Endometrial microvascular endothelial cells (primary cell): ENCODE results near the gene DLK1. TPM values are rescaled to one million over a fixed set of nuclear protein-coding genes. Genes with fewer than 3 reads are reported as not detected.

Experiments used
- in situ Hi-C: cut with HindIII; loops from 2 replicates; pipeline ENCODE4 v1.10.0; 2017; ENCODE audit warnings: low sequenced_read_pairs, low pct_unique_long_range_greater_than_20kb; ENCODE audit errors: inconsistent ontology term
- total RNA-seq: library from RNA; depleted of rRNA; stranded (reverse); fragments of >200 nt; gene quantifications from one replicate; pipeline ENCODE4 v1.2.3, GENCODE V29; 2015; ENCODE audit errors: inconsistent ontology term

The DLK1 gene
- total RNA-seq, 1 donor from 2014 or later, result not detected

DNA sequence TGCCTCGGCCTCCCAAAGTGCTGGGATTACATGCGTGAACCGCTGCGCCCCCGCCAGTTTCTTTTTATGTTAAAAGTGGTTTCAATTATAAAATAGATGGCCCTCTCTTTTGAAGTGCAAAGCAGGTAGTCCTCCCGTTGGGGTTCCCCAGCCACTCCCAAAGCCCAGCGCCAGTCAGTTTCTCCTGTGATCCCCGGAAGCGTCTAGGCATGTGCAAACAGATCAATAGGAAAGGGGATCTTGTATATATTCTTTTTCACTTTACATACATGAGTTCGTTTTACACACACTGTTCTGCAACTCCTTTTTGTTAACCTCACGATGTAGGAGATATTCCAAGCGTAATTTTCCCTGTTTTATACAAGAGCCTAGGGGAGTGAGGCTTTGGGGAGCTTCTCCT, 16.3 kb upstream of the DLK1 start:
- in situ Hi-C loops, result no loop called here

DNA sequence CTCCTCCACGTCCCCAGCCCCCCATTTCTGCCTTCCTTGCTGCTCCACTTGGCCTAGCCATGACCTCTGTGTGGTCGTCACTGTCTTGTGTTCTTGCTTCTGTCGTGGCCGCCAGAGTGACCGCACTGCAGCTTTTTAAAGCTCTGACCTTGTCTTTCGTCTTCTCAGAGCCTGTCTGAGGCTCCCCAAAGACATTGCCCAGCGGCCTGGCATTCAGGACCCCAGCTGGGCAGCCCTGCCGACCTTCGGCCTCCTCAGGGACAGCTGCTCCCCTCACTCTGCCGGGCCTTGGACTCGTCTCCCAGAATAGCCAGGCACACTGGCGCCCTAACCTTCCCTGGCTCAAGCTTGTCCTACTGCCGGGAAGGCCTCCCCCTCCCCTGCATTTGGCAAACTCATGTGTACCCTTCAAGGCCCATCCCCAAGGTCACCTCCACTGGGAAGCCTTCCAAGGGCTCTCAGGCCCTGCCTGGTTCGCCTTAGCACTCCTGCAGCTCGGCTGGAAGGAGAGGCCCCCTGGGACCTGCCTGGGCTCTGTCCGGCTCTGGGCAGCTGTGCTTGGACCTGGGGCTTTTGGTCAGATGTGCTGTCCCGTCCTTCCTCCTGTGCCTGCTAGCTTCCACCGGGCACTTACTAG, 15.7 kb upstream of the DLK1 start:
- in situ Hi-C loops, result no loop called here

DNA sequence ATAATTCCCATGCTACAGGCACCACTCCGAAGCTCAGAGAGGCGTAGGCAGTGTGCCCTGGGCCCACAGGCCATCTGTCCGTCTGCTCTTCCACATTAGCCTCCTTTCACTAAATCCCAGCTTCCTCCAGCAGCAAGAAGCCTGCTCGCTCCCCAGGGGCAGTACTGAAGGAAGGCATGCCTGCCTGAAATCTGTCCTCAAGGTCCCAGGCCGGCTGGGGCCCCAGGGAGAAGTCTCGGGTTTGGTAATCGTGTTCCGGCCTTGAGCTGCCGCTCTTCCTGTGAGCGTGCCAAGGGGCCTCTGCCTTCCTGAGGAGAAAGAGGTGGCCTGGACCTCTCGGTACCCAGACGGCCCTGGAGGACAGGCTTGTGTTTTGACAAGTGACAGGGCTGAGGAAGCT, 15.2 kb upstream of the DLK1 start:
- in situ Hi-C loops, result no loop called here

DNA sequence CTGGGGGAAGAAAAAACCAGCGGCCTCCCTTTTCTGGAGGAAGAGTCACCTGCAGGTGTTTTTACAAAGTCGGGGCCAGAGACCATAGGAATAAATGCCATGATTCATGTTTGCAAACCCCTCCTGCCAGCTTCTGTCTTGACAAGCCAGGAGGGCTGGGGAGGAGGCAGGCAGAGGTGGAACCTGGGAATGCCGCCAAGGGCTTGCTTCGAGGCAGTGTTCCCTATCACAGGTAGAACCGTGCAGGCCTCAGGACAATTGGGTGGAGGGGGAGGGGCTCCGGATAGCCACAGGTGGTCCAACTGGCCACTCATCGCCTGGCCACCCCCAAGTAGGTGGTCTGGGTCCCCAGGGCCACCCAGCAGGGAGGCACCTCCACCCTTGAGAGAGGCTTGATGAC, 14.2 kb upstream of the DLK1 start:
- in situ Hi-C loops, result no loop called here

DNA sequence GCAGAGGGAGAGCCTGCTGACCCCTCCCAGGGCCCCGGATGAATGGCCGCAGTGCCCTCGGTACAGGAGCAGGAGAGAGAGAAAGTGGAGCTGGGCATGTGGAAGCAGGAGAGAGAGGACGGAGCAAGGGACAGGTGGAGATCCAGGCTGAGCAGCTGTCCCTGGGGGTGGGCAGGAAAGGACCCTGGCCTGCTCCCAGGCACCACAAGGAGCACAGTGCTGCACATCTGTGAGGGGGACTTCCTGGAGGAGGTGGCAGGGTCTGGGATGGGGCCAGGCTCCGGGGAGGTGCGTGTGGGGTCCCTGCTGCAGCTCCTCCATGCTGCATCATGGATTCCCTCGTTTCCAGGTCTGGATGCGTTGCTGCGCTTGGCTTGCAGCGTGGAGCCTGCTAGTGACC, 13.0 kb upstream of the DLK1 start:
- in situ Hi-C loops, result no loop called here

DNA sequence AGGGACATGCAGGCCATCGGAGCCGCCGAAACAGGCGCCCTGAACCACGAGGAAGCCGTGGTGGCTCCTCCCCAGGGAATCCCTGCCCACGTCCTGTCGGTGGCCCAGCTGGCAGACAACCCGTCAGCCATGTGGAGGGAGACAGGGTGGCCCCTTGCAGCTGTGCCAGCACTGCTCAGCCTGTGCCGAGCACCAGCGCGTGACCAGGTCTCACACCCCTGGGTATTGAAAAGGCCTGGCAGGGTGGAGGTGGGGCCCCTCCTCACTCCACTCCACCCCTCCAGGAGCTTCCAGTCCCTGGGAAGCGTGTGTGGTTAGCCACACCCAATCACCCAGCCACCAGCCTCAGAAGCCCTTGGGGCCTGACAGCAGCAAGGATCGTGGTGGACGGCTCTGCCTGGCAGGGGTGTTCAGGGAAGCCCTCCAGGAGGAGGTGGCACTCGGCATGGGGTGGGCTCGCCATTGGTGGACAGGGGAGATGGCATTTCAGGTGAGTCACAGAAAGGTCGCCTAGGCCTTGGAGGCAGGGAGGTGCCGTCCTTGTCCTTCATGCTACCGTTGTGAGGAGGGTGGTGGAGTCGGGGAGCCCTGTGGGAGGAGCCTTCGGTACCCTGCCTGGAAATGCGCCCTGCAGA, 12.3 kb upstream of the DLK1 start:
- in situ Hi-C loops, result no loop called here

DNA sequence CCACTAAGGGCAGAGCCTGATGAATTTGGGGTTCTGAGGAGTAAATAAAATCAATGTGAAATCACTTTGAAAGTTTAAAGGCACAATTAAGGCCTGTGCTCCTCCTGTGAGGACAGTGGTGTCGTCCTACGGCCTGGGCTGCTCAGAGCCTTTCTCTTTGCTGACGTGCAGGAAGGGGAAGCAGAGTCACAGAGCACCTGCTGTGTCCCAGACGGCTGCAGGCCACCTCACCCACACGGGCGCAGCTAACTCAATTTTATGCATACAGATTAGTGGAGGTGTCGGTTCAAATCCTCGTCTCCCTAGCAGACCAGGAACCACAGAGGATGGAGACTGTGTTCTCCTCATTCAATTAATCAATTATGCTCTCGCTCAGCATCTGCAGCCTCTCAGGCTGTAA, 11.4 kb upstream of the DLK1 start:
- in situ Hi-C loops, result no loop called here

DNA sequence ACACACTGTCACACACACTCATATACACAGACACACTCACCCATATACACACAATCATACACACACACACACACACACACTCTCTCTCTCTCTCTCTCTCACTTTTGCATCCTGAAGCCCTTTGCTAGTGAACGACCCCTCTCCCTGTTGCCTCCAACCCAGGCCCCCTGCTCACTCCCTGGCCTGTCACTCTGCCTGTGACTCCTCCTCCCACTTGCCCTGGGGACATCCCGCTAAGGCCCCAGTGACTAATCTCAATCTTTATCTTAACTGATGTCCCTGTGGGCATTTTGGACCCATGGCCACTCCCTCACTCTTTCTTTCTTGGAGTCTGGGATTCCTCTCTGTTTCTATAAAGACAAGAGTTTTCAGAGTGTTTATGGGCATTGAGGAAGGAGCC, 10.9 kb upstream of the DLK1 start:
- in situ Hi-C loops, result no loop called here

DNA sequence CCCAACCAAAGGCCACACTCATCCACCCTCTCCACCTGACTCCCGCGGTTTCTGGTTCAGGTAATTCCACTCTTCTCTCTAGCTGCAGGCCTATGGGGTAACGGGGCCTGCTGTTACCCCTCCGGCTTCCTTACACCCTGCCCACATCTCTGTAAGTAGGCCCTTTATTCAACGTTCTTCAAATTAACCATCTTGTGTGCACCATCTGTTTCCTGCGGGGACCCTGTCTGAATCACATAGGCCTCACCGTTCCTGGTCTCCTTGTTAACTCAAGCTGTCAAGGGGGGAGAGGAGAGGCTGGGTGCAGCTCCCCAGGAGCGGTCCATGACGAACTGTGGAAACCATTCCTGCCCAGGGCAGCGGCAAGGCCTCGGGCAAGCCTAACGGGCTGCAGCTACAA, 9.3 kb upstream of the DLK1 start:
- in situ Hi-C loops, result no loop called here

DNA sequence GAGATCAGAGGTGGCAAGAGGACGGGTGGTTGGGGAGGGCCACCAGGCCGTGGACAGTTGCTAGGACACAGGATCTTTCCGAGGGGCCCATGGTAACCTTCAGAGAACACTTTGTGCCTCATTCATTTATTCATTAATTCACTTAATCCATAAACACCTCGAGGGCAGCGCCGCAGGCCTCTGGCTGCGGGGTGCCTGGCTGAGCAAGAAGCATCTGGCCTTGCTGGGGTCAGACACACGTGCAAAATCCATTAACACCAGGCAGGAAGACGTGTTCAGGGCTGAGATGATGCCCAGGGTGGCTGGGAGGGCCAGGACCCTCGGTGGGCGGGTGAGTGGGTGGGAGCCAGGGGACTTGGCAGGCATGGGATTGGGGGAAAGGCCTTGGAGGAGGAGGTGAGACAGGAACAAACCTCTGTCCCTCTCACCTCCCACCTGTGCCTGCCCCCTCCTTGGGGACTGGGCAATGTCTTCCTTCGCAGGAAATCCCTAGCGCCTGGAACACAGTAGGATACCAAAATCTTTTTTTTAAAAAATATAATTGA, 6.6 kb upstream of the DLK1 start:
- in situ Hi-C loops, result no loop called here

DNA sequence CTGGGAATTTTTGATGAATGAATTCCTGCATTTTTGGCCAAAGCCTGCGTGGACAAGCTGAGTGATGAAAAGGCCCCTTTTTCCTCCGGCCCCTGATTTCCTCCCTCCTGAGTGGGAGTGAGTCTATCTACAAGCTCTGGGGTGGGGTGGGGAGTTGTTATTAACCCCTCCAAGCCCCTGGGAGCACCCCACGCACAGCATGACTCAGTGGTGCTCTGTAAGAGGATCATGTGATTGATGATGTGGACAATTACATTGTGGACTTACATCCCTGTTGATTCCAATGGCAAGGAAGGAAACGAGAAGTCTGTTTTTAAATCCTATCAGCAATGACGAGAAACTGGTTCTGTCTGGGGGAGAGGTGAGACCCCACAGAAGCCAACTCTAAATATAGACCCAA, 5.1 kb upstream of the DLK1 start:
- in situ Hi-C loops, result no loop called here

DNA sequence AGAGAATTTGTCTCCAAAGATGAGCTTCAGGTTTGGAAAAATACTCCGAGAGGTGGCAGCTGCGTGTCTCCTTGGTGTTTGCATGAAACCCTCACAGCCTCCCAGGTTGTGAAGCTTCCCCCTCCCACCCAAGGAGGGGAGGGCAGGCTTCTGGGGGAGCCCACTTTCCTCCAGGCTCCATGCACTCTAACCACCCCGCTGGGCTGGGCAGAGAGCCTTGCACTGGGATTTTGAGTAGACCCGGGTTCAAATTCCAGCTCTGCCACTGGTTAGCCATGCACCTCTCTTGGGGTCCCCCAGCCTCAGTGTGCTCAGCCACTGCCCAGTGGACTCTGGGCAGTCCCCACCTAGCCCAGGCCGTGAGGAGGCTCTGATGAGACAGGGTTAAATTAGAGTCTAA, 4.3 kb upstream of the DLK1 start:
- in situ Hi-C loops, result no loop called here

DNA sequence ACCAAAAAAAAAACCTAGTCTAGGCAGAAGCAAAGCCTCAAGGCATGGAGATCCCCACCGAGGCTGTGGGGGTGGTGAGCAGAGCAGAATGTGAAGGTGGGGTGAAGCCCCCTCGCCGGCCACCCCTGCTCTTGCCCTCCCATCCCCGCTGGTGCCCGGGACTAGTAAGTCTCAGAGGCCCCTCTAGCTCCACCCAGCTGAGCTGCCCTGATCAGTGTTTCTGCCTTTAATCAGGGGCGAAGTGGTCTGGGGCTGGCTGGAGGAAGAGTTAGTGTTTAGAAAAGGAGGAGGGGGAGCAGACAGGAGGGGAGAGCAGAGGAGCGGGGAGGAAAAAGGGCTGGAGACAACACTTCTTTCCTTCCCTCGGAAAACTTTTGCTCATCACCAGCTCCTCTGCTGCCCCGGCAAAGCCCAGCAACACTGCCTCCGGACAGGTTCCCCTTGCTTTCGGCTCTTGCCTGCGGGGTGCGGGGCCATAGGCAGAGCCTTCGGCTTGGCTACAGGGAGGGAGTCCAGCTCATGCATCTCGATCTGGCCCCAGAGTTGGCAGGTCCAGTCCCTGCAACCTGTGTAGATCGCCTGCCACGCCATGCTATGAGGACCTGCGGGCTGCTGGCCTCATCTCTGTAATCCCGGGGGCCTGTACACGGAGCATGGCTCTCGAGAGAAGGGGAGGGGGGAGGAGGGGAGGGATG, 3.4 kb upstream of the DLK1 start:
- in situ Hi-C loops, result no loop called here

DNA sequence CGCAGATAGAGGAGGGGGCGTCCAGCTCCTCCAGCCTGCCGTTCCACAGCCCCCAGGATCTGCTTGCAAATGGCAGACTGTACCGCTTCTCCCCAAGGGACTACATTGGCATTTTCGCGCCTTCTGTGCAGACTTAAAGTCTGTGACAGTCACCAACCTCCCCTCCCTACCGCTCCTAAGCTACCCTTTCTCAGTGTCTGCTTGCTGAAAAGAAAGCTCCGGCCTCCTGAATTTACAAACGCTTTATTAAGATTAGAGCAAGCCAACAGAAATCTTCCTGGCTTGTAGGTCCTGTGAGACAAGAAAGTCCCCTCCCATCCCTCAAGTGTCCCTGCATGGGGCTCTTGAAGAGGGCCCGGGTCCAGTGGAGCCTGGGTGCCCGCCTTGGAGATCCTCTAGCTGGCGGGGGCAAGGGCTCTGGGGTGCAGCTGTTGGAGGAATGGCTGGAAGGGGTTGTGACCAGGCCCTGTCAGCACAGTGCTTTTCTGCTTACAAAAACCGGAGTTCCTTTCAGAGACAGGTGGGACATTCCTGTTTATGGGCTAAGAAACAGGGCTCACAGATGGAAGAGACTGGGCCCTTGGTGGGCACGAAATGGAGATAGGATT, 2.8 kb upstream of the DLK1 start:
- in situ Hi-C loops, result no loop called here

DNA sequence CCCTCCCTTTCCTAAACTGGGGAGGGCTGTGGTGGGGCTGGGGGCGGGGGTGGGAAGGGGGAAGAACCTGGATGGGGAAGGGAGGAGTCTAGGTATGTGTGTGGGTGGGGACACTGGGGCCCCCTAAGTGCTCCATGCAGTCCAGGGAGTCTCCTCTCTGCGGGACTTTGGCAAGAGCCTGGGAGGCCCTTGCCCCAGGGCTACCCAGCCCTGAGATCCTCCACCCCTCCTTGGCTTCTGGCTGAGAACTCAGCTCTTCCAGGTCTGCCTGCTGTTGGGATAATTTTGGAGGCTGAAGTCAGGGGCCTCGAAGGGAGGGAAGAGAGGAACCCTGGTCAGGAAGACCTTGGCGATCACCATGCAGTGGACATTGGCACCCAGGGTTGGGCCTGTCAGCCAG, 2.2 kb upstream of the DLK1 start:
- in situ Hi-C loops, result no loop called here

DNA sequence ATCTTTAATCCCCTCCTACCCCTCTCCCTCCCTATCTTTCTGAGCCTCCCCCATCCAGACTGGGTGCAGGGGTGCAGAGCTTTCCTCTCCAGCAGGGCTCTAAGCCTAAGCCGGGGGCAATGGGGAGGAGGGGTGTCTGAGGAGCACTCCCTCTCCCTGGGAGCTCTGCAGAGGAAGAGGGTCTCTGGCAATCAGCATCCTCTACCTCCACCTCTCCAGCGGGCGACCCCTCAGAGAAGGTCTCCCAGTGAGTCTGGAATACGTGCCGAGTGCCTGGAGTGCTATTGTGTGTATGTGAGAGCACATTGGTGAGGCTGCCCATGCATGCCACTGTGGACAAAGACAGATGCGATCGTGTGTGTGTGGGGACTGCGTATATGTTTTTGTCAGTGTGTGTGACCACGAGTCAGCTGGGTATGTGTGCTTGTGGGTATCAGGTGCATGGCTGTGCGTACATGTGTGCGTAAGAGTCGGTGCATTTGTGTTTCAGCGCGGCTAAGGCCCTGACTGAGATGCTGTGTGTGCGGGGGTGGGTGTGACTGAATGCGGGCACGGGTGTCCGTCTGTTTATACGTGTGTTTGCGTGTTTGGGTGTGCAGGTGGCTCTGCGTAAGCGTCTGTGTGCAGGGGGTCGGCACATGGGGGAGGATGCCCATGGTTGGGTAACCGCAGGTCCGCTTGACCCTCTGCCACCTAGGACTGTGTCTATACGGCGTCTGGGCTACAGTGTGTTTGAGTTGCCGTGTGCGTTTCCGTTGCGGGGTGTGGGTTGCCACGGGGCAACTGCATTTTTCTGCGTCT, 905 bp upstream of the DLK1 start:
- in situ Hi-C loops, result no loop called here

DNA sequence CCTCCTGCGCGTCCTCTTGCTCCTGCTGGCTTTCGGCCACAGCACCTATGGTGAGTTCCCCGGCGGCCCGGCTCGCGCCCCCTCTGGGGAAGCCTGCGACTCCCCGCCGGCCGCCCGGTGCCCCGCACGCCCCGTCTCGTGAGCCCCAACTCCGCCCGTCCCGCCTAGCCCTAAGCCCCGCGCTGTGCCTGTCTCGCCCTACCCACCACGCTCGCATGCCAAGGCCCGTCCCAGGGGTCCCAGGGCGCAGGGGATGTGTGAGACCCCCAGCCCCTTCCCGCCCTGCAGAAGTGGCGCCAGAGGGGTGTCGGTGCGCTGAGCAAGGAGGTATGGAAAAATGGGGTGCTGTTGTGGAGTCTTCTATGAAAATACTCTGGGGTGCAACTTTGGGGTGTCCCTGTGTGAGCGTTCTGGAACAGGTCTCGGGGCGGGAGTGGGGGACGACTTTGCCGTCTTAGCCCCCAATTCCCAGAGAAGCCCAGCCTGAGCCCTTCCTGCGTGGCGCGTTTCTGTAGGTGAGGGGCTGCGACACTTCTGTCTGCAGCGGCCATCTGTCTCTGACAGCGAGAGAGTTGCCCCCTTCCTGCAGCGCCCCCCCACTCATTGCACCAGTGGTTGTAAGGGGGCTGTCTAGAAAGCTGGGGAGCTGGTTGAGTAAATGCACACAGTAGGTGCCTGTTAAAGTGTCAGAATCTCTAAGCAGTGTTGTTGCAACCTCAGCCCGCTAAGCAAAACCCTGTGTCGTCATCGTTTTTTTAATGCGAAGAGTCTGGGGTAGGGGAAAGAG, 587 bp downstream of the DLK1 start:
- in situ Hi-C loops, result no loop called here

DNA sequence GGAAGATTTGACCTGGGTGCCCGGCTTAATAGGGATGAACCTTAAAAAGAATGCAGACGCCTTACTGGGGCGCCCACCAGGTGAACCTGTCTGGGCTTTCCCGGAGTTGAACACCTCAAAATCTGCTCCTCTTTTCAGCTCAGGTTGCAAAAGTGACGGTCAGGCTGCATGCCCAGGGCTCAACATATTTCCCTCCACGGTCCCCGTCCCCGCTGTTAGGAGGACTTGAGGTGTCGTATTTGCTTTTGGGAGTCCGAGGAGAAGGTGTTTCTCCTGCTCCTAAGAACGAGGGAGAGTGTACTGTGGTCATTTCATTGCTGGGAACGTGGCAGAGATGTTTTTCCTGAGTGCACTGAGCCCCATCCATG, 1.2 kb downstream of the DLK1 start:
- in situ Hi-C loops, result no loop called here
